Measurements from ENCODE around the gene SPTLC2.
"Not testable (repeated sequence)": the region's sequence is repeated elsewhere in the genome, so short reads cannot be mapped to it uniquely, and the experiment has no call there.

The SPTLC2 gene

GRCh38 chr14:77616454-77617229 is at the start of gene SPTLC2:
SPTLC2 (minus strand) TSS chr14:77616637; CDS start chr14:77616579, 58 bp downstream.
- DNase-seq, result peak; percentile 93

- no peak for DNase-seq
Observed at GRCh38 chr14:77663293-77663692, 46.9 kb upstream of the SPTLC2 start.

GRCh38 chr14:77661562-77661961 is 45.1 kb upstream of the SPTLC2 start:
- DNase-seq, result not testable (repeated sequence)

GRCh38 chr14:77660754-77661153 is 44.3 kb upstream of the SPTLC2 start:
- no peak for DNase-seq

GRCh38 chr14:77659831-77660230 is 43.4 kb upstream of the SPTLC2 start:
- DNase-seq, result no peak

- no peak for DNase-seq
Observed at GRCh38 chr14:77657280-77657679, 40.8 kb upstream of the SPTLC2 start.

GRCh38 chr14:77654001-77654441 is 37.6 kb upstream of the SPTLC2 start:
- no peak for DNase-seq

- no peak for DNase-seq
Observed at GRCh38 chr14:77649326-77649725, 32.9 kb upstream of the SPTLC2 start.

- DNase-seq, result no peak
Observed at GRCh38 chr14:77648520-77649200, 32.2 kb upstream of the SPTLC2 start.

- no peak for DNase-seq
Observed at GRCh38 chr14:77647853-77648252, 31.4 kb upstream of the SPTLC2 start.

GRCh38 chr14:77646907-77647306 is 30.5 kb upstream of the SPTLC2 start:
- no peak for DNase-seq

- DNase-seq, result no peak
Observed at GRCh38 chr14:77645520-77646230, 29.2 kb upstream of the SPTLC2 start.

- DNase-seq, result no peak
Observed at GRCh38 chr14:77642407-77642806, 26.0 kb upstream of the SPTLC2 start.

- DNase-seq, result peak; percentile 39
Observed at GRCh38 chr14:77641534-77642341, 25.3 kb upstream of the SPTLC2 start.

- no peak for DNase-seq
Observed at GRCh38 chr14:77640756-77641533, 24.5 kb upstream of the SPTLC2 start.

- DNase-seq, result no peak
Observed at GRCh38 chr14:77638771-77639171, 22.3 kb upstream of the SPTLC2 start.

- not testable (repeated sequence) for DNase-seq
Observed at GRCh38 chr14:77635869-77636268, 19.4 kb upstream of the SPTLC2 start.

- not testable (repeated sequence) for DNase-seq
Observed at GRCh38 chr14:77635466-77635865, 19.0 kb upstream of the SPTLC2 start.

- DNase-seq, result no peak
Observed at GRCh38 chr14:77630111-77630510, 13.7 kb upstream of the SPTLC2 start.

GRCh38 chr14:77625360-77625759 is 8.9 kb upstream of the SPTLC2 start:
- DNase-seq, result no peak

- no peak for DNase-seq
Observed at GRCh38 chr14:77623201-77623600, 6.8 kb upstream of the SPTLC2 start.
